GM23338 (cell line): ENCODE results near the gene CALR3.

Source experiments
- CREB1 ChIP-seq: fragments of 250-450 bp; sonication (Bioruptor Pico); IDR thresholded peaks from 2 replicates; pipeline ENCODE4 v1.5.0; 2020; ENCODE audit warnings: low read depth, mild to moderate bottlenecking, moderate library complexity
- CTCF ChIP-seq, 2 experiments: fragments of 200-600 bp in 1 of 2; sonication (generic) in 1 of 2; conservative IDR thresholded peaks; 2 replicates each; pipeline versions ENCODE4 v1.5.1 to v1.6.1; 2016 to 2017; ENCODE audit warnings: antibody characterized with exemption in 2 of 2, low read depth in 2 of 2, mild to moderate bottlenecking in 2 of 2, moderate library complexity in 1 of 2
- EZH2phosphoT487 ChIP-seq: fragments of 200-600 bp; sonication (generic); IDR thresholded peaks from one replicate; pipeline ENCODE4 v1.8.1; 2018; ENCODE audit warnings: antibody characterized with exemption; ENCODE audit not compliant: unreplicated experiment
- REST ChIP-seq: IDR thresholded peaks from one replicate; pipeline ENCODE4 v1.6.1; 2018; ENCODE audit warnings: antibody characterized with exemption; ENCODE audit not compliant: unreplicated experiment

- TF ChIP-seq CREB1 (CRISPR knock-in tag) = no peak
- no peak for TF ChIP-seq CTCF (conservative IDR thresholded peaks at IDR 0.05; ENCODE audit: low read depth in 2 of 2)
- no peak for TF ChIP-seq REST
- no peak for TF ChIP-seq EZH2phosphoT487
Measured at GRCh38 chr19:16516381-16516780, 20.4 kb upstream of the CALR3 start.
